HT-29 (cell line): ENCODE data around the gene ZNF682. TPM values are rescaled to one million over a fixed set of nuclear protein-coding genes. Genes with fewer than 3 reads are reported as not detected.
A peak's percentile ranks its signal among the peaks of the same experiment; 100 is the strongest.
"Not testable (repeated sequence)": the region's sequence is repeated elsewhere in the genome, so short reads cannot be mapped to it uniquely, and the experiment has no call there.

ENCODE experiments used
- DNase-seq: peaks from one replicate; pipeline ENCODE4 v3.0.0-alpha.2; 2015; ENCODE audit warnings: low spot score
- small RNA-seq: library from RNA; depleted of rRNA; stranded (forward); fragments of <200 nt; gene quantifications from one replicate; pipeline ENCODE3, GENCODE V24; 2014
- total RNA-seq: library from RNA; depleted of rRNA; stranded (reverse); fragments of >200 nt; shearing (Covaris generic); gene quantifications from 2 replicates; pipeline ENCODE4 v1.2.3, GENCODE V29; 2014; rRNA removed

ZNF682 gene
- total RNA-seq, 1 experiment from 2014 or later = not detected

DNA sequence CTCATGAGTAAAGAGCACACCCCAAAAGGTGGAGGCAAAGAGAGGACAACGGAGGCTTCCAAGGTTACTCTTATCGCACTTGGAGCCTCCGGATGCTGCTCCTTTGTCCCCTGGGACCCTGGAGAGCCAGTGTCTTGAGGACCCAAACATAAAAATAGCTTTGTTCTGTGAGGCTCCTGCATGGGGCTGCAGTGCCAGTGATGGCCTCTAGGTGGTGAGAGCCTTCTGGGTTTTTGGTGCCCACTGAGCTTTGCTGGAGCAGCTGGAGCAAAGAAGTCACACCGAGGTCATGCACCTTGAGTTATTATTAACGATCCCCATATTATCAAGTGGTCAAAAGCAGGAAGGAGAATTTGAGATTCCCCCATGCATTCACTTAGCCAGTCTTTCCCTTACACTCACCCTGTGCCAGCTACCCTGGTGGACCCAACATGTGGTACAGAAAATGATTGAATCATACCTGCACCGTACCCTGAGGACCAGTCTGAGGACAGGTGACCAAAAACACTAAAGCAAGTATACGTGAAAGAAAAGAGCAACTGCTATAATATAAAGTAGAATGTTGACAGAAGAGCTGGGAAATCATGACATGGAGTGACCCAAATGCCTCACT lies 41.5 kb downstream of the ZNF682 start:
- DNase-seq = peak; percentile 1

DNA sequence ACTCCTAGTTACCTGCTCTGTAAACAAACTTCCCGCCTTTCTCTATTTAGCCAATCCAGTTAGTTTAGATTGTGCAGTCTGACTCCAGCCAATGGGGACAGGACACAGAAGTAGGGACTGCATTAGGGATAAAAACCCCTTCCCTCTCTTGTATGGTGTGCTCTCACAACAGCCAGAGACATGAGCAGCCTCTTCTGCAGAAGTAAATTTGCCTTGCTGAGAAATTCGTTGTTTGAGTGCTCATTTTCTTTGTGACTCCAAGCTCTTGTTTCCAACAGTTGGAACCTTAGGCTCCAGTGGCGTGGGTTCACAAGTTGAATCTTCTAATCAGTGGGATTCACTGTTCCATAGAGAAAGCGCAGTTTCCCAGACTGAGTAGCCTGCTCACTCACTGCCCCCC lies 72.4 kb downstream of the ZNF682 start:
- DNase-seq = no peak

- DNase-seq = not testable (repeated sequence)
Measured at GRCh38 chr19:19966126-19966525, 73.2 kb downstream of the ZNF682 start.

- no peak for DNase-seq
Measured at GRCh38 chr19:19964416-19964815, 74.9 kb downstream of the ZNF682 start.

- peak; percentile 42 for DNase-seq
Measured at GRCh38 chr19:19959151-19959799, 80.0 kb downstream of the ZNF682 start.

DNA sequence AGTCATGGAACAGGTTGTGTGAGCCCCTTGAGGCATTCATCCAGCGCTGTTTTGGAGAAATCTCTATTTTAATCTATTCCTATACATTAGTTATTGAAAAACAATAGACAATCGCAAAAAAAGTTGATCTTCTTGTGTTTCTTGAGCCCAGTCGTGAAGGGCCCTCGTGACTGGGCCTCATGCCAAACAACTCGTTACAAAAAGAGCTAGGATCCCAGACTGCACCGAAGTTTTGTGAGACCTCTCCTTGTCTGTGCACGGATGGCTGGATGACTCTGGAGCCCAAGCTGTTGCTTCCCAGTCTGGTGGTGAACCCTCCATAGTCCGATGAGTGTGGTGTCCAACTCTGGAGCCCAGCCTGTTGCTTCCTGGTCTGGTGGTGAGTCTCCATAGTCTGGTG lies 81.5 kb downstream of the ZNF682 start:
- not testable (repeated sequence) for DNase-seq

- DNase-seq = no peak
Measured at GRCh38 chr19:19956434-19957075, 82.8 kb downstream of the ZNF682 start.

DNA sequence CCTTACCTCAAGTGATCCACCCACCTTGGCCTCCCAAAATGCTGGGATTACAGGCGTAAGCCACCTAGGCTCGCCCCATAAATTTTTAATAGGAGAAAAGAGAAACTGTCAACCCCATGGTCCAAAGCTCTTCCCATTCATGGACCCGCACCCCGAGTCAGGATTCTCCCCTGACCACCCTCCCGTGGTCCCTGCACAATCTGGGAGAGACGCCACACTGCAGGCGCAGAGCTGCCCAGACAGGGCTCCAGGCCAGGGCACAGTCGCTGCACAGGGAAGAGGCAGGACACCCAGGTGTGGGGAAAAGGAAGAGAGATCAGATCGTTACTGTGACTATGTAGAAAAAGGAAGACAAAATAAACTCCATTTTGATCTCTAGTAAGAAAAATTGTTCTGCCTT lies 84.1 kb downstream of the ZNF682 start:
- no peak for DNase-seq

Small RNAs within 50 kb of the gene (small RNA-seq; reads per million reads assigned to genes)
- gene AC006539.3 = not detected

Other genes with a start within 250 kb of the ZNF682 start
- 1.8 and 2.3 TPM in 2 replicates for gene ZNF506, start 217.8 kb downstream of the ZNF682 start, total RNA-seq
- 0.05 and 0.16 TPM in 2 replicates for gene ZNF253, start 173.6 kb downstream of the ZNF682 start, total RNA-seq
- gene ZNF93, start 138.6 kb downstream of the ZNF682 start, total RNA-seq = 0.03 TPM in 1 of 2 replicates, not detected in the other
- gene ZNF90, start 38.5 kb upstream of the ZNF682 start, total RNA-seq = not detected in 2 replicates
- gene ZNF486, start 127.7 kb upstream of the ZNF682 start, total RNA-seq = 0.15 TPM in 1 of 2 replicates, not detected in the other